Measurements from ENCODE around the gene C3orf22. TPM values are rescaled to one million over a fixed set of nuclear protein-coding genes. Genes with fewer than 3 reads are reported as not detected.
A peak's percentile ranks its signal among the peaks of the same experiment; 100 is the strongest.

C3orf22 gene
- total RNA-seq, 3 donors from 2014 or later (not counting 1 experiment from before 2014, with no cell fraction given): not detected

DNA sequence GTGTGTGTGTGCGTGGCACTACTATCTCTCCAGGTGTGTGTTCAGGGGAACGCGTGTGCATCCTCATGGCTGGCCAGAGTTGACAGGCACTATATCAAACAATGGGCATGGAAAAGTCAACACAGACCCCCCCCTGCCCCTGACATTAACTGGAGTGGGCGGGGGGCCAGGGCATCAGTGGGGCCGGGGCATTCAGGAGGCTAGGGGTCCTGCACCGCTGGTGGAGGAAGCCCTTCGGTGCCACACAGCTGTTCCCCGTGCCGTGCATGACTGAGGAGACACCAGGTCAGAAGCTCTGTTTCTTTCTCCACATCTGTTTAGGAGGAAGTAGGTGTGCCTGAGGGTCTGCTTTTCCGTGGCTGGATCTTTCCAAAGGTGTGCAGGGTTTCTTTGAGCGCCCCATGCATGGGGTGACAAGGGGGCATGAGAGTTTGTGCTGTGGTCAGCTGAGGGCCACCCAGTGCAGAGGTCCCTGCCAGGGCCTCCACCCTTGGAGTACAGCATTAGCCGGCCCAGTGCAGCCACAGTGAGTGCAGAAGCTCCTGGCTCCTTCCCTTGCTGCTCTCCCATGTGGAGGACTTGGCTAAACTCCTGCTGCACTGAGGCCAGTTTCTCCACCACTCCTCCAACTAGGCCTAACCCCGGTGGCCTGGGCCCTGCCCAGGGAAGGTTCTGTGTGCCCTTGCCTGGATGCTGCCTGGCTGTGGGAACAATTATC lies 7.5 kb downstream of the C3orf22 start:
- Histone ChIP-seq H3K27ac (ENCODE audit: low read length) (no peak overlapping the region), H3K27me3 (ENCODE audit: control insufficient read depth, insufficient read depth, low read length) (no peaks in the 10 kb centered on the region), H3K4me1 (ENCODE audit: control insufficient read depth, insufficient read depth, low read length) (no peaks in the 10 kb centered on the region), H3K4me3 (ENCODE audit: low read length) (no peak overlapping the region), H3K9me3 (ENCODE audit: control insufficient read depth, insufficient read depth, low read length) (no peaks in the 10 kb centered on the region), H3K36me3 (ENCODE audit: control insufficient read depth, insufficient read depth, low read length) (no peaks in the 10 kb centered on the region)
- intact Hi-C loops (cut with micrococcal nuclease): no loop called here
- DNase-seq: peak in 1 of 2 donors; percentile 7
- H3K27ac Mint-ChIP-seq: no peak overlapping the region
- H3K9me3 Mint-ChIP-seq: no peaks in the 10 kb centered on the region
- H3K36me3 Mint-ChIP-seq: no peaks in the 10 kb centered on the region
- no peaks in the 10 kb centered on the region for H3K4me1 Mint-ChIP-seq
- H3K27me3 Mint-ChIP-seq (ENCODE audit: low read depth in 2 of 2): peaks cover 0 to 10% of the 10 kb centered on the region in 2 donors
- 47% methylated on average over 13 of the region's 13 CpGs for WGBS (ENCODE audit: insufficient coverage)
- H3K4me3 Mint-ChIP-seq: no peak overlapping the region
- TF ChIP-seq, protein P1, sequence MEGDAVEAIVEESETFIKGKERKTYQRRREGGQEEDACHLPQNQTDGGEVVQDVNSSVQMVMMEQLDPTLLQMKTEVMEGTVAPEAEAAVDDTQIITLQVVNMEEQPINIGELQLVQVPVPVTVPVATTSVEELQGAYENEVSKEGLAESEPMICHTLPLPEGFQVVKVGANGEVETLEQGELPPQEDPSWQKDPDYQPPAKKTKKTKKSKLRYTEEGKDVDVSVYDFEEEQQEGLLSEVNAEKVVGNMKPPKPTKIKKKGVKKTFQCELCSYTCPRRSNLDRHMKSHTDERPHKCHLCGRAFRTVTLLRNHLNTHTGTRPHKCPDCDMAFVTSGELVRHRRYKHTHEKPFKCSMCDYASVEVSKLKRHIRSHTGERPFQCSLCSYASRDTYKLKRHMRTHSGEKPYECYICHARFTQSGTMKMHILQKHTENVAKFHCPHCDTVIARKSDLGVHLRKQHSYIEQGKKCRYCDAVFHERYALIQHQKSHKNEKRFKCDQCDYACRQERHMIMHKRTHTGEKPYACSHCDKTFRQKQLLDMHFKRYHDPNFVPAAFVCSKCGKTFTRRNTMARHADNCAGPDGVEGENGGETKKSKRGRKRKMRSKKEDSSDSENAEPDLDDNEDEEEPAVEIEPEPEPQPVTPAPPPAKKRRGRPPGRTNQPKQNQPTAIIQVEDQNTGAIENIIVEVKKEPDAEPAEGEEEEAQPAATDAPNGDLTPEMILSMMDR (IDR thresholded peaks at IDR 0.05): no peak
- no peak for ATAC-seq

DNA sequence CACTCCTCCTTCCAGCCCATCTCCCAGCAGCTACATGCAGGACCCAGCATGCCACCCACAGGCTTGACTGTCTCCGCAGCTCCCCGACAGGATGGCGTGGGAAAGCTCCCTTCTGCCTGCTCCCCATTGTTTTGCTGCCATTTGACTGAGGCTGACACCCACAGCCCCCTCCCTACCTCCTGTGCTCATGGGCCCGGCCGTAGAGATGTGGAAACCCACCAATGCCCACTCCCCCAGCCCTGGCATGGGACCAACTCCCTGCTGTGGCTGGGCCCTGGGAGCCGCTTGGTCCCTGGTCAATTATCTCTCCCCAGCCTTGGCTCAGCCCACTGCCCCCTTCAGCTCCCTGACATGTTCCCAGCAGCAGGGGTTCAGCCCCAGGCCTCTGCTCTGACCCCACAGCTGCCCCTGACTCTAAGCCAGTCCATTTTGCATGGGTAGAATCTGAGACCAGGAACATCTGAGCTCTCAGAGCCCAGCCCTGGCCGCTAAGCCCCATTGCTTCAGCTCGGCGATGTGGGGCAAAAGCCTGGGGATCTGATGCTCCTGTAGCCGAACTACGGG lies 8.2 kb downstream of the C3orf22 start:
- WGBS (ENCODE audit: insufficient coverage): 90% methylated on average over 11 of the region's 11 CpGs
- Mint-ChIP-seq H3K9me3 (no peaks in the 10 kb centered on the region), H3K36me3 (no peaks in the 10 kb centered on the region), H3K4me1 (no peaks in the 10 kb centered on the region), H3K27me3 (ENCODE audit: low read depth in 2 of 2) (peaks cover 0 to 10% of the 10 kb centered on the region in 2 donors), H3K27ac (no peak overlapping the region), H3K4me3 (no peak overlapping the region)
- TF ChIP-seq, protein P1 (IDR thresholded peaks at IDR 0.05): no peak
- intact Hi-C loops (cut with micrococcal nuclease): no loop called here
- peak in 1 of 2 donors; percentile 10 for DNase-seq
- Histone ChIP-seq H3K4me3 (ENCODE audit: low read length) (no peak overlapping the region), H3K27me3 (ENCODE audit: control insufficient read depth, insufficient read depth, low read length) (no peaks in the 10 kb centered on the region), H3K27ac (ENCODE audit: low read length) (no peak overlapping the region), H3K9me3 (ENCODE audit: control insufficient read depth, insufficient read depth, low read length) (no peaks in the 10 kb centered on the region), H3K4me1 (ENCODE audit: control insufficient read depth, insufficient read depth, low read length) (no peaks in the 10 kb centered on the region), H3K36me3 (ENCODE audit: control insufficient read depth, insufficient read depth, low read length) (no peaks in the 10 kb centered on the region)
- no peak for ATAC-seq

DNA sequence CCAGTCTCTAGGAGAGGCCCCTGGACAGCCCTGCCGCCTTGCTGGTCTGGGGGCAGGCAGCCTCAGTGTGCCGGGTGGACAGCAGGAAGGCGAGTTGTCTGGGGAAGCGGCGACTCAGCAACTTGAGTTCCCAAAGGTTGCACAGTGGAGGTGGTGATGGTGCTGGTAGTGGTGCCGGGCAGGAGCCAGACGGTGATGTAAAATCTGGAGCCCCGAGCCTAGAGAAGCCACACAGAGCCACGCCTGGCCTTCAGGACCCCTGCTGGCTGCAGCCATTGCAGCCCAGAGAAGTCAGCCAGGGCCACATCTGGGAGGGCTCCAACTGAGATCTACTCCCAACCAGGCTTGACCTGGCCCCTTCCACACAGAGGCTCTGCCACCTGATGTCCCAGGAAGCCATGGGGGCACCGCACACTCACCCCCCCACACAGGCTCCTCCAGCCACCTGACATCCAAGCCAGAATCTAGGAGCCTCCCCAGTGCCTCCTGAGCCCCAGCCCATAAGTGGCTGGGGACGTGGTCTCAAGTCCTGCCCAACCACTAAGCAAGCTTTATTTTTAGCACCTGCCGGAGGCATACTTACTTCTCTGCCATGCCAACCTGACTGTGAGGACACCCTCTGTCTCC lies 8.8 kb downstream of the C3orf22 start:
- Mint-ChIP-seq H3K9me3 (no peaks in the 10 kb centered on the region), H3K27me3 (ENCODE audit: low read depth in 2 of 2) (peaks cover 0 to 10% of the 10 kb centered on the region in 2 donors), H3K36me3 (no peaks in the 10 kb centered on the region), H3K27ac (no peak overlapping the region), H3K4me3 (no peak overlapping the region), H3K4me1 (no peaks in the 10 kb centered on the region)
- Histone ChIP-seq H3K4me1 (ENCODE audit: control insufficient read depth, insufficient read depth, low read length) (no peaks in the 10 kb centered on the region), H3K36me3 (ENCODE audit: control insufficient read depth, insufficient read depth, low read length) (no peaks in the 10 kb centered on the region), H3K27ac (ENCODE audit: low read length) (no peak overlapping the region), H3K4me3 (ENCODE audit: low read length) (no peak overlapping the region), H3K9me3 (ENCODE audit: control insufficient read depth, insufficient read depth, low read length) (no peaks in the 10 kb centered on the region), H3K27me3 (ENCODE audit: control insufficient read depth, insufficient read depth, low read length) (no peaks in the 10 kb centered on the region)
- TF ChIP-seq, protein P1 (IDR thresholded peaks at IDR 0.05): no peak
- 83% methylated on average over 12 of the region's 12 CpGs for WGBS (ENCODE audit: insufficient coverage)
- intact Hi-C loops (cut with micrococcal nuclease): no loop called here
- no peak for ATAC-seq
- peak in 1 of 2 donors; percentile 10 for DNase-seq
